ENCODE measurements around the gene CRACR2A.

GRCh38 chr12:3681595-3682061, 71.3 kb downstream of the CRACR2A start:
- no peak for TF ChIP-seq CTCF (conservative IDR thresholded peaks at IDR 0.05; ENCODE audit: low read depth, low read length)
- TF ChIP-seq BHLHE40 (IDR thresholded peaks at IDR 0.05; ENCODE audit: low read depth, low read length) = no peak
- no peak for TF ChIP-seq FOS (IDR thresholded peaks at IDR 0.05; ENCODE audit: low read depth, low read length)
- no peak for TF ChIP-seq MAZ (IDR thresholded peaks at IDR 0.05; ENCODE audit: borderline replicate concordance, low read depth, low read length)
- no peak for TF ChIP-seq USF2 (IDR thresholded peaks at IDR 0.05; ENCODE audit: low read depth, low read length)
- no peak for TF ChIP-seq NFE2L2 (IDR thresholded peaks at IDR 0.05; ENCODE audit: low read depth, low read length)
- TF ChIP-seq CEBPB (IDR thresholded peaks at IDR 0.05; ENCODE audit: low read depth, low read length) = no peak

All from IMR-90 (cell line).